ENCODE measurements around the gene RNF121. TPM values are rescaled to one million over a fixed set of nuclear protein-coding genes. Genes with fewer than 3 reads are reported as not detected.

Gene RNF121
- total RNA-seq, 1 experiment from 2014 or later, result 56.9 TPM

- no CpG with 5 or more reads among the region's 7 CpGs for WGBS (ENCODE audit: extremely low coverage, insufficient read length, low lambda C conversion rate)
- Histone ChIP-seq H2BK15ac (ENCODE audit: low read depth, low read length) (no peak overlapping the region), H3K79me2 (ENCODE audit: insufficient read depth, low read length) (no peaks in the 10 kb centered on the region), H3K27ac (ENCODE audit: insufficient read length, low read depth, low read length) (no peak overlapping the region), H4K91ac (ENCODE audit: insufficient read length, low read depth, low read length) (no peak overlapping the region), H4K20me1 (ENCODE audit: control insufficient read depth, insufficient read depth, insufficient read length) (no peaks in the 10 kb centered on the region), H2AFZ (ENCODE audit: low read length) (no peak overlapping the region), H3T11ph (ENCODE audit: low read length) (no peak overlapping the region), H3K23ac (ENCODE audit: insufficient read length, low read depth, low read length) (no peak overlapping the region), H3K18ac (ENCODE audit: insufficient read length, low read depth, low read length) (no peak overlapping the region), H3K4me1 (ENCODE audit: insufficient read depth, low read length) (no peaks in the 10 kb centered on the region), H4K8ac (replicated peaks; ENCODE audit: insufficient read length, low read depth, low read length) (no peak overlapping the region), H3K56ac (ENCODE audit: insufficient read length, low read depth, low read length) (no peak overlapping the region), H2BK120ac (ENCODE audit: low read depth, low read length, poor library complexity, severe bottlenecking) (no peak overlapping the region), H2AK5ac (ENCODE audit: insufficient read length, low read length) (no peak overlapping the region), H2BK5ac (ENCODE audit: insufficient read length, low read length) (no peak overlapping the region), H3K79me1 (ENCODE audit: insufficient read depth, low read depth, low read length, poor library complexity, severe bottlenecking) (no peaks in the 10 kb centered on the region), H3K23me2 (ENCODE audit: insufficient read length, low read depth, low read length, poor library complexity, severe bottlenecking) (no peaks in the 10 kb centered on the region), H2BK20ac (ENCODE audit: low read depth, low read length, poor library complexity, severe bottlenecking) (no peak overlapping the region), H3K14ac (ENCODE audit: insufficient read depth, low read length) (no peak overlapping the region), H3K27me3 (ENCODE audit: insufficient read depth, low read length) (no peaks in the 10 kb centered on the region), H3K4ac (ENCODE audit: low read depth, low read length) (no peak overlapping the region), H3K4me2 (ENCODE audit: insufficient read depth, insufficient read length, low read length) (no peak overlapping the region), H4K5ac (ENCODE audit: insufficient read length, low read depth, low read length) (no peak overlapping the region), H2BK12ac (ENCODE audit: insufficient read length, low read depth, low read length) (no peak overlapping the region), H3K9me3 (ENCODE audit: control insufficient read depth, low read depth, low read length) (no peaks in the 10 kb centered on the region), H3K9ac (ENCODE audit: extremely low read depth, insufficient read length, low read length) (no peak overlapping the region)
- Mint-ChIP-seq H3K36me3 (ENCODE audit: insufficient read depth in 1 of 3, low read depth in 3 of 3) (peaks cover 12 to 66% (median 61%) of the 10 kb centered on the region in 3 experiments; a peak in 6 of 7 replicates), H3K4me1 (peaks cover 0 to 6% of the 10 kb centered on the region in 2 experiments; a peak in 1 of 4 replicates), H3K4me3 (no peak overlapping the region), H3K27ac (no peak overlapping the region), H3K9me3 (no peaks in the 10 kb centered on the region), H3K27me3 (ENCODE audit: low read depth) (no peaks in the 10 kb centered on the region)
- no peak for DNase-seq
- no peak for TF ChIP-seq CTCF (conservative IDR thresholded peaks at IDR 0.05)
Measured at GRCh38 chr11:71914617-71915189, 14.1 kb upstream of the RNF121 start.

Measured in H9 (cell line).